Astrocyte (in vitro differentiated cells and primary cell): Measurements from ENCODE around the gene SLC25A12. TPM values are rescaled to one million over a fixed set of nuclear protein-coding genes. Genes with fewer than 3 reads are reported as not detected.

Experiments used
- DNase-seq: peaks from one replicate; pipeline ENCODE4 v3.0.0-alpha.2; 2010; ENCODE audit warnings: low read depth
- FAIRE-seq: peaks from 2 replicates; lab custom pipeline; 2011; peaks lifted over from hg19 to GRCh38; lab: Jason Lieb, UNC
- H2AFZ ChIP-seq: 2 replicates; pipeline ENCODE4 v1.6.0; 2012; ENCODE audit warnings: low read depth, low read length, inconsistent platforms
- H3K27ac ChIP-seq: 2 replicates; pipeline ENCODE4 v1.5.1; 2011; ENCODE audit warnings: low read depth, low read length, inconsistent platforms
- H3K27me3 ChIP-seq: 2 replicates; pipeline ENCODE4 v1.6.0; 2011; ENCODE audit warnings: low read length, inconsistent platforms; ENCODE audit not compliant: insufficient read depth
- H3K36me3 ChIP-seq: 2 replicates; pipeline ENCODE4 v1.5.1; 2011; ENCODE audit warnings: low read length, inconsistent platforms; ENCODE audit not compliant: insufficient read depth
- H3K4me1 ChIP-seq: 2 replicates; pipeline ENCODE4 v1.5.1; 2011; ENCODE audit warnings: low read length, inconsistent platforms; ENCODE audit not compliant: insufficient read depth
- H3K4me2 ChIP-seq: 2 replicates; pipeline ENCODE4 v1.6.0; 2012; ENCODE audit warnings: low read length, inconsistent platforms
- H3K4me3 ChIP-seq: 2 replicates; pipeline ENCODE4 v1.5.1; 2011; ENCODE audit warnings: low read depth, mild to moderate bottlenecking, low read length, inconsistent platforms; ENCODE audit not compliant: insufficient read depth
- H3K79me2 ChIP-seq: 2 replicates; pipeline ENCODE4 v1.6.0; 2012; ENCODE audit warnings: mild to moderate bottlenecking, low read length, inconsistent platforms; ENCODE audit not compliant: insufficient read depth
- H3K9ac ChIP-seq: 2 replicates; pipeline ENCODE4 v1.6.0; 2012; ENCODE audit warnings: mild to moderate bottlenecking, low read length, inconsistent platforms
- H3K9me3 ChIP-seq: 2 replicates; pipeline ENCODE4 v1.5.1; 2012; ENCODE audit warnings: low read depth, mild to moderate bottlenecking, low read length, inconsistent platforms; ENCODE audit not compliant: insufficient read depth
- H4K20me1 ChIP-seq: 2 replicates; pipeline ENCODE4 v1.6.0; 2012; ENCODE audit warnings: low read length, inconsistent platforms; ENCODE audit not compliant: insufficient read depth
- H3K27ac Mint-ChIP-seq: one replicate; pipeline ENCODE4 v1.8.0; 2021; ENCODE audit warnings: mild to moderate bottlenecking, mixed read lengths; ENCODE audit not compliant: unreplicated experiment
- H3K27me3 Mint-ChIP-seq: one replicate; pipeline ENCODE4 v1.8.0; 2021; ENCODE audit warnings: low read depth, mixed read lengths; ENCODE audit not compliant: unreplicated experiment
- H3K36me3 Mint-ChIP-seq: one replicate; pipeline ENCODE4 v1.8.0; 2021; ENCODE audit warnings: low read depth, mixed read lengths; ENCODE audit not compliant: unreplicated experiment
- H3K4me1 Mint-ChIP-seq: one replicate; pipeline ENCODE4 v1.8.0; 2021; ENCODE audit warnings: low read depth, mixed read lengths; ENCODE audit not compliant: unreplicated experiment
- H3K4me3 Mint-ChIP-seq: one replicate; pipeline ENCODE4 v1.8.0; 2021; ENCODE audit warnings: mild to moderate bottlenecking, moderate library complexity, mixed read lengths; ENCODE audit not compliant: unreplicated experiment
- H3K9me3 Mint-ChIP-seq: one replicate; pipeline ENCODE4 v1.8.0; 2021; ENCODE audit warnings: mild to moderate bottlenecking, mixed read lengths; ENCODE audit not compliant: unreplicated experiment
- CTCF ChIP-seq: IDR thresholded peaks from 2 replicates; pipeline ENCODE4 v1.5.1; 2011; ENCODE audit warnings: low read depth, mild to moderate bottlenecking, inconsistent platforms, low read length, moderate library complexity; ENCODE audit not compliant: insufficient read depth
- EZH2 ChIP-seq: IDR thresholded peaks from 2 replicates; pipeline ENCODE4 v1.6.1; 2012; ENCODE audit warnings: mild to moderate bottlenecking, low read length, inconsistent platforms; ENCODE audit not compliant: insufficient read depth
- total RNA-seq: library from RNA; stranded (reverse); gene quantifications from 2 replicates; pipeline ENCODE4 v1.2.1, GENCODE V29; 2021

SLC25A12 gene
- total RNA-seq, 1 donor from 2014 or later, result 18.1 TPM

GRCh38 chr2:171878481-171878993 lies 15.5 kb downstream of the SLC25A12 start:
- Histone ChIP-seq H4K20me1 (peaks cover 15% of the 10 kb centered on the region), H3K4me3 (no peak overlapping the region), H3K27ac (peak overlapping the region; percentile 19), H3K79me2 (peaks cover 12% of the 10 kb centered on the region), H3K9me3 (no peaks in the 10 kb centered on the region), H3K27me3 (no peaks in the 10 kb centered on the region), H3K4me1 (peaks cover 10% of the 10 kb centered on the region), H3K4me2 (peak overlapping the region; percentile 43), H2AFZ (no peak overlapping the region), H3K9ac (no peak overlapping the region), H3K36me3 (no peaks in the 10 kb centered on the region)
- TF ChIP-seq CTCF, result no peak
- TF ChIP-seq EZH2, result no peak
- Mint-ChIP-seq H3K4me1 (peaks cover 20% of the 10 kb centered on the region), H3K27ac (peak overlapping the region; percentile 83), H3K4me3 (no peak overlapping the region), H3K36me3 (peaks cover 10% of the 10 kb centered on the region), H3K27me3 (no peaks in the 10 kb centered on the region), H3K9me3 (no peaks in the 10 kb centered on the region)
- FAIRE-seq, result peak; percentile 20
- DNase-seq, result peak; percentile 80

GRCh38 chr2:171874963-171875362 lies 19.1 kb downstream of the SLC25A12 start:
- no peak for FAIRE-seq
- Mint-ChIP-seq H3K27ac (no peak overlapping the region), H3K36me3 (peaks cover 10% of the 10 kb centered on the region)

More at GRCh38 chr2:171874963-171875362, 19.1 kb downstream of the SLC25A12 start:
- no peak for DNase-seq
- H3K9ac ChIP-seq, result no peak overlapping the region
- H3K4me1 ChIP-seq, result peaks cover 10% of the 10 kb centered on the region
- no peaks in the 10 kb centered on the region for H3K36me3 ChIP-seq
- H3K9me3 Mint-ChIP-seq, result no peaks in the 10 kb centered on the region
- TF ChIP-seq CTCF, result no peak
- no peak for TF ChIP-seq EZH2
- no peak overlapping the region for H2AFZ ChIP-seq
- H3K4me1 Mint-ChIP-seq, result peaks cover 17% of the 10 kb centered on the region
- peaks cover 8% of the 10 kb centered on the region for H3K79me2 ChIP-seq
- no peak overlapping the region for H3K4me3 Mint-ChIP-seq
- H3K27me3 ChIP-seq, result no peaks in the 10 kb centered on the region
- H3K9me3 ChIP-seq, result no peaks in the 10 kb centered on the region
- no peak overlapping the region for H3K27ac ChIP-seq
- H4K20me1 ChIP-seq, result peaks cover 8% of the 10 kb centered on the region
- no peak overlapping the region for H3K4me2 ChIP-seq
- no peaks in the 10 kb centered on the region for H3K27me3 Mint-ChIP-seq
- H3K4me3 ChIP-seq, result no peak overlapping the region
